RCC 7860 (cell line): ENCODE results near the gene GRAMD2A.
A peak's percentile ranks its signal among the peaks of the same experiment; 100 is the strongest.

Experiments
- DNase-seq: peaks from one replicate; pipeline ENCODE4 v3.0.0-alpha.2; 2015; ENCODE audit warnings: low spot score
- FAIRE-seq: peaks from 2 replicates; lab custom pipeline; 2012; peaks lifted over from hg19 to GRCh38; lab: Jason Lieb, UNC

Gene GRAMD2A

GRCh38 chr15:72220687-72221086, 23.1 kb upstream of the GRAMD2A start:
- DNase-seq (no peak), FAIRE-seq (no peak)

- FAIRE-seq (no peak), DNase-seq (no peak)
These were observed 19.6 kb upstream of the GRAMD2A start for GRCh38 chr15:72217216-72217615.

- FAIRE-seq: no peak
- no peak for DNase-seq
These were observed 18.5 kb upstream of the GRAMD2A start for GRCh38 chr15:72216079-72216478.

GRCh38 chr15:72207558-72208085, 10.0 kb upstream of the GRAMD2A start:
- DNase-seq: no peak
- no peak for FAIRE-seq

- DNase-seq (no peak), FAIRE-seq (no peak)
These were observed 9.1 kb upstream of the GRAMD2A start for GRCh38 chr15:72206677-72207000.

GRCh38 chr15:72205896-72206676, 8.5 kb upstream of the GRAMD2A start:
- no peak for DNase-seq
- no peak for FAIRE-seq

- no peak for DNase-seq
- no peak for FAIRE-seq
These were observed 7.7 kb upstream of the GRAMD2A start for GRCh38 chr15:72205273-72205672.

- peak; percentile 74 for FAIRE-seq
- DNase-seq: peak; percentile 87
These were observed 5.9 kb upstream of the GRAMD2A start for GRCh38 chr15:72203507-72203837.

GRCh38 chr15:72202801-72203506, 5.4 kb upstream of the GRAMD2A start:
- FAIRE-seq: no peak
- DNase-seq: no peak

- DNase-seq (no peak), FAIRE-seq (no peak)
These were observed 4.7 kb upstream of the GRAMD2A start for GRCh38 chr15:72202302-72202701.

- DNase-seq (no peak), FAIRE-seq (no peak)
These were observed 3.9 kb upstream of the GRAMD2A start for GRCh38 chr15:72201391-72201921.

- DNase-seq (no peak), FAIRE-seq (no peak)
These were observed 3.0 kb upstream of the GRAMD2A start for GRCh38 chr15:72200395-72201237.

GRCh38 chr15:72199721-72200212, 2.2 kb upstream of the GRAMD2A start:
- peak; percentile 75 for DNase-seq
- peak; percentile 41 for FAIRE-seq

GRCh38 chr15:72199205-72199515, 1.6 kb upstream of the GRAMD2A start:
- no peak for FAIRE-seq
- DNase-seq: no peak

GRCh38 chr15:72198356-72199204, 993 bp upstream of the GRAMD2A start:
- no peak for FAIRE-seq

GRCh38 chr15:72197041-72197459, 537 bp downstream of the GRAMD2A start:
- DNase-seq (no peak), FAIRE-seq (no peak)

More at GRCh38 chr15:72198356-72199204, 993 bp upstream of the GRAMD2A start:
- DNase-seq: no peak

- no peak for FAIRE-seq
- no peak for DNase-seq
These were observed 1.1 kb downstream of the GRAMD2A start for GRCh38 chr15:72196409-72197040.

GRCh38 chr15:72195101-72195511, 2.5 kb downstream of the GRAMD2A start:
- no peak for DNase-seq
- FAIRE-seq: no peak

GRCh38 chr15:72193836-72194396, 3.7 kb downstream of the GRAMD2A start:
- FAIRE-seq: no peak
- no peak for DNase-seq
